HG02840 (cell line): Measurements from ENCODE around the gene PITX3.

Source experiments
- ATAC-seq: cut with Tn5 transposase; IDR thresholded peaks from one replicate; pipeline ENCODE4 v1.9.1; 2021; ENCODE audit warnings: mild to moderate bottlenecking, moderate library complexity, moderate number of reproducible peaks; ENCODE audit not compliant: unreplicated experiment, low FRiP score

Gene PITX3

DNA sequence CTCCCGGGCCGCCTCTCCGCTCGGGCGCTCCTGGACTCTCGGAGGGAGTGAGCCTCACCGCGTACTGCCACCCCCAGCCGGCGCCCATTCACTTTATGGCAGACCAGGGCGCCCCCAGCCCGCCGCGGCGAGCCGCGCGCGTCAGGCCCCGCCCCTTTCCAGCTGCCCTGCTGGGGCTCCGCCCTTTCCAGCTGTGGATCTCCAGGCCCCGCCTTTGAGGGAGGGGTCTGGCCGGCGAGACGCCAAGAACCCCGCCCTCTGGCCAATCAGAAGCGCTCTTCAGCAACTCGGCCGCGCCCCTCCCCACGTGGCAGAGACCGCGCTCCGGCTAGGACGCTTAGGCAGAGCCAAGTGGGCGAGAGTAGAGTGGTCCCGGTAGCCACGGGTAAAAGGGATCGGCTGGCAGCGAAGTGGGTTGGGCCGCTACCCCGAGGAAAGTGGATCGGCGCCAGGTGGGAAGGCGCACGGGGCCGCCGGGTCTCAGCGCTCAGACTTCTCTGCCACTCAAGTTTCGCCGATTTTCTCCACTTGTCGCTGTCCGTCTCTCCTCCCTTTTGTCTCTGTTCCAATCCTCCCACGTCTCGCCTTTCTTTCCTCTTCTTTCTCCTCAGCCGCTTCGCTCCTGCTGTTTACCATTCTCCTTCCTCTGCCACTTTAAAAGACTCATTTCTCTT is at the start of gene PITX3:
Gene PITX3 (minus strand): TSS at position 69 of the 674 bp plus-strand sequence. CDS start 9,432 bp downstream, outside the sequence.
- ATAC-seq = no peak

DNA sequence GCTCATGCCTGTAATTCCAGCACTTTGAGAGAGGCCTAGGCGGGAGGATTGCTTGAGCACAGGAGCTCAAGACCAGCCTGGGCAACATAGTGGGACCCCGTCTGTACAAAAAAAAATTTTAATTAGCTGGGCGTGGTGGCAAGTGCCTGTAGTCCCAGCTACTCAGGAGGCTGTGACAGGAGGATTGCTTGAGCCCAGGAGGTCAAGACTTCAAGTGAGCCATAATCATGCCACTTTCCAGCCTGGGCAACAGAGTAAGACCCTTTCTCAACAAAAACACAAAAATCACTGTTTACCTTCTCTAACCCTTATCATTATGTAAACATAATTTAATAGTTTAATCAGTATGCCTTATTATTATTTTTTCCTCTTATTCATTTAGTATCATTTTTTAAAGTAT is 48.5 kb upstream of the PITX3 start:
- no peak for ATAC-seq

DNA sequence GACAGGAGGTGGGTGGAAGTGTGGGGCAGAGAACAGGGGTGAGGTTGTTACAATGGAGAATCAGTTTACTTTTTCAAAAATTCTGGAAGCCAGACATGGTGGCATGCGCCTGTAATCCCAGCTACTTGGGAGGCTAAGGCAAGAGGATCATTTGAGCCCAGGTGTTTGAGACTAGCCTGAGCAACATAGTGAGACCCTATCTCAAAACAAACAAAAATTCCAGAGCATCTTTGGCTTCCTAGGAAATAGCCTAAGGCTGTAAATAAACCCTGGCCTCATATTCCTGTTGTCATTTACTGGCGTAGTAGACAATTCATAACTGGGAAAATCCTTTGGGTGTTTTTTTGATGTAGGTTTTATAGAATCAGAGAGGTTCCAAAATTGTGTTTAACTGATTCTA is 48.0 kb upstream of the PITX3 start:
- ATAC-seq = no peak

DNA sequence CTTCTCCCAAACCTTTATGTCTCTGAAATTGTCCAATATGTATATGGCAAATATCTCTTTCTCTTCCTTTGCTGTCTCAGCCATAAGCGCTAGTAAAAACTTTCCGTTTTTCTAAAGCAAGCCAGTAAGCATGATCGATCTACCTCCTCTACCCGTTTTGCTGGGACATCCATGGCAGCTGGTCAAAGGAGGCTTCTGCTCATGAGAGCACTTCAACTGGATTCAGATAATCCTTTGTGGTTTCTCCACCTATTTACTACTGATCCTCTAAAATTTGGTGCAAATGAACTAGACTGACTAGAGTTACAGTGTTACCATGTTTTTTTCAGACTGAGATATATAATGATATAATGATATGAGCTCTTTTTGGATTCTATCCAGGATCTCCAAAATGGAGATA is 46.7 kb upstream of the PITX3 start:
- ATAC-seq = no peak

DNA sequence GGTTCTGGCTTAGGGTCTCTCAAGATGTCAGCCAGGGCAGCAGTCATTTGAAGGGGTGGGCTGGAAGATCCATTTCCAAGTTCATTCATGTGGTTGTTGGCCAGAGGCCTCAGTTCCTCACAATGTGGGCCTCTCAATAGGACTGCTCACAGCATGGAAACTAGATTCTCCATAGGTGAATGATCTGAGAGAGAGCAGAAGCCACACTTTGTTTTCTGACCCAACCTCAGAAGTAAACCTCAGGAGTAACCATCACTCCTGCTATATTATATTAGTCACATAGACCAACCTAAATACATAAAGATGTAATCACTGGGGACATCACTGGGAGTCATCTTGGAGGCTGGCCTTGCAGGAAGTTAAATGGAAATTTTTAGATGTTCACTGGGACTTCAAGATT is 46.2 kb upstream of the PITX3 start:
- no peak for ATAC-seq

DNA sequence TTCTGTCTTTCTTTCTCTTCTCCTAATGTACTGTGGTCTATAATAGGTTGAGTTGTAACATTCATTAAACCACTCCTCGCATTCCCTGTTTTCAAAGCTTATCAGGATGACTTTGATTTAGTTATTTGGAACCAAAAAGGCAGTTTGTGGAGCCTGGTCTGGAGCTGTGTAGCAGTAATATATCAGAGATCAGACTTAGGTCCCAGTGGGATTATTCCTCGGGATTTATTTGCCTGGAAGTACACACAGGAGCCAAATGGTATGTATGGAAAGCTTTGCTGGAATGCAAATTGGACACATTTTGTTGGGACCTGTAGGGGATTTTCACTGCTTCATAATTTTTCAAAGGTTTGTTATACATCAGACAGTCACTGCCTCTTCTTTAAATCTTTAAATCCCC is 44.9 kb upstream of the PITX3 start:
- no peak for ATAC-seq

DNA sequence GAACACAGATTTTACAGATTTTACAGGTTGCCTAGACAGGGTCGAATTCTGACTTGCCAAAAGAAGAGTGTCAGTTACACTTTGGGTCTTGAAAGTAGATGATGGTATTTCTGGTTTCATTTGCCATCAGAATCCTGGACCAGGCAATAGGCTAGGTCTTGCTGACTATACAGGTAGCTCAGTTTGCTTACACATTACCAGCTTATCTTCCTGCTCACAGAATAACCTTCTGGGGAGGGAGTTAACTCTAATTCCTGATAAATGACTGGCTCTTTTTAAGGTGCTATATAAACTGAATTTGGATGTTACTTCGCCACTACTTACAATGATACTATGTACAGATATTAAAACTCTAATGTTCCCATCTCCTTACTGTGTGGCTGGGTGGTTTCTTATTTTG is 43.8 kb upstream of the PITX3 start:
- ATAC-seq = no peak

DNA sequence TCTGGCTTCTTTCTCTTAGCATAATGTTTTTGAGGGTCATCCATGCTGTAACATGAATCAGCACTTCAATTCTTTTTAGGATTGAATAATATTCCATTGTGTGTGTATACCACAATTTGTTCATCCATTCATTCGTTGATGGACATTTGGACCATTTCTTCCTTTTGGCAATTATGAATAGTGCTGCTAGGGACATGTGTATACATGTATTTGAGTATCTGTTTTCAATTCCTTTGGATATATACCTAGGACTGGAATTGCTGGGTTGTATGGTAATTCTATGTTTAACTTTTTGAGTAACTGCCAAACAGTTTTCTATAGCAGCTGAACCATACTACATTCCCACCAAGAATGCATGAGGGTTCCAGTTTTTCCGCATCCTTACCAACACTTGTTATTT is 43.2 kb upstream of the PITX3 start:
- no peak for ATAC-seq

DNA sequence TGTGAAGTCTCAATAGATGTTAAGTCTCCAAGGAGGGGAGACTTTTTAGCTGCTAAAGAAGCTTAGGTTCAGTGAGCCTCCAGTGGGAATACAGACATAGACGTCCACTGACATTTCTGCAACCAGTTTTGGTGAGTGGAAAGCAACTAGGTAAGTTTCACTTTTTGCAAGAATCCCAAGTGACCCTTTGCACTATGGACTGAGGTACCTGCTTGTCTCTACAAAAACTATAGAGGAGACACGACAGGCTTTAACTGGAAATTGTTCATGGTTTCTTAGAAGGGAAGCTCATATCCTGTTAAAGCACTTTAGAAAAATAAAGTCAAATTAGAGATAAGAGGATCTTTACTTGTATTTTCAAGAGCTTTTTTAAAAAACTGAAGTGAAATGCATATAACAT is 42.6 kb upstream of the PITX3 start:
- ATAC-seq = no peak

DNA sequence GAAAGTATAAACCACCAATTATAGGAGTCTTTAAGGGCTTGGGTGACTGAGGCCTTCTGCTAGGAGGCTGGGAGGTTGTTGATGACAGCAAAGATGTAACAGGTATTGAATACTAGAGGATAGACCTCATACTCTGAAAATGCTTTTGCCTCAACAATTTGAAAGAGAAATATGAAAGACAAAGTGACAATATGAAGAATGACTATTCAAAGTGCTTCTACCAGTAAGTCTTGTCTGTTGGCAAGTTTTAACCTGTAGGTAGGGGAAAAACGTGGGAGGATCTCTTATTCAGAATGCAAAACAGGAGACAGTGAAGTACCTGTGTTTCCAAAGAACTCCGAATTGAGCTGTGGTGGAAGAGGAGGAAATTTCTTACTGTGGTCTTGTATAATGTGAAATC is 42.2 kb upstream of the PITX3 start:
- no peak for ATAC-seq

DNA sequence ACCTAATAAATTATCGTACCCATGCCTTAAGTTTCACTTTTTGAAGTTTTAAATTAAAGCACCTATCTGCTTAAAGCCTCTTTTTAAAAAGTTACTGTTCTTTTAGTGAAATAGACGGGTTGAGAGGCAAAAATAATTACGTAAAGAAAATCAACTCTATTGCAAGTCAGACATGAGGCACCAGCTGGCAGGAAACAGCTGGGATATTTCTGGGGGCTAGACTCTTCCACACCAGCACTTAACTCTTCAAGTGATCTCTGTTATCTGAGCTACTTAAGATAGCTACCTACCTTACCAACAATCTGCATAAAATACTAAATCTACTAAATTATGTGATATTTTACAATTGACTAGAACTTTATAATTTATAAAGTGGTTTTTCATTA is 39.8 kb upstream of the PITX3 start:
- ATAC-seq = no peak

DNA sequence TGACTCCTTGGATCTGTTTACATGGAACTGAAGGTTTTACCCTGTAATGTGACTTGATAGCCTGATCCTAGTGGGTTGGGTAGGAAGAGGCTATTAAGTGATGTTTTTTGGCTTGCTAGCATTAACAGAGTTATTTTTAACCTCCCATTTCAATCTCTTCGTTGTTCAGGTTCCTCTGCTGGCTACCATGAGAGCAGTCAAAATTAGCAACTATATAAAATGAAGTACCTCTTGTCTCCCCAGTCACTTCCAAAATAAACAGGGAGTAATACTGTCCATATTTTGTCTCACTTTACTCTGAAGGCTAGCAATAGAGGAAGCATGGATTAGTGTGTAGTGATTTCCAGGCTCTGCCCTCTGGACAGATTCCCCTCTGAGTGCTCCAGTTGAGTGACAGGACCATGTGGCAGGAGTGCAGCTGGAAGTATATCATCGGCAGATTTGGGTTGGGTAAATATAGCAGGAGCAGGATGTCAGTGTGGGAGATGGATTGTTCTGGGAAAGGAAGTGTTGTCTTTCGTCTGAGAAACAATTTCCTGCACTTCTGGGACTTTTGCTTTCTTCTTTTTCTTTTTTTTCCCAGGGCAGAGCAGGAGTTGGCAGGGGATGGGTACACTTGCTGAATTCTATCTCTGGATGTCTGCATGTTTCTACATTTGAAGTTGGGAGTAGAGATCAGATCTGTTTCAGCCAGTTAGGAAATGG is 39.2 kb upstream of the PITX3 start:
- ATAC-seq = no peak

DNA sequence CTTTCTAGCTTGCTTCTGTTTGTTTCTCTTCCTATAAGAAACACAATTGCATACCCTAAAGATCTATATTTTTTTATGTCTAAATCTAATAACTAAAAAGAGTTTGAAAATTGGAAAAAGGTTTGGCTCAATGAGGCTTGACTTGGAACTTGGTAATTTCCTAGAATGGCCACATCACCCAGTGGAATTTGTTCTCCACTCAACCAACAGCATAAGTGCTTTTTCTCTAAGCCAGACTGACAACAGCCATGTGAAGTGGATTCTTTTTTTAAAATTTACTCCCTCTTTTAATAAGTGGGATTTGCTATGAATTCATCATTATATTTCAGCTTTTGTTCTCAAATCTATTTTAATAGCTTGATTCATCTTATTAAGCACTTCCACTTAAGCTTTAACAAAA is 37.8 kb upstream of the PITX3 start:
- ATAC-seq = no peak

DNA sequence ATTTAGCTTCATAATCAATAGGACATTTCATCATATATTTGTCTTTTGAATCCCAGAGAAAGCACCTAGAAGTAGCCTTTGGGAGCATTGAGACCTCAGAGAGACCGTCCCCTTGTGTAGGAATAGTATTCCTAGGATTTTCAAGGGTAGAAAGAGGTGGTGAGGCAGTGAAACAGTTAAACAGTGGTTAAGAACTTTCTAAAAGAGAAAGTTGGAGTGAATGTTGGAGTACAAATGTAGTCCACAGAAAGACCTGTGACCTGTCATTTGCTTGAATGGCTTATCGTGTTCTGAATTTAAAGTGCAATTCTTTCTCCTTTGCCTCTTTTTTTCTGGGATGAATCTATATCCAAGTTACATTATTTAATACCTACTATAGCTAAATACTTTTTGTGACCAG is 34.0 kb upstream of the PITX3 start:
- ATAC-seq = no peak

DNA sequence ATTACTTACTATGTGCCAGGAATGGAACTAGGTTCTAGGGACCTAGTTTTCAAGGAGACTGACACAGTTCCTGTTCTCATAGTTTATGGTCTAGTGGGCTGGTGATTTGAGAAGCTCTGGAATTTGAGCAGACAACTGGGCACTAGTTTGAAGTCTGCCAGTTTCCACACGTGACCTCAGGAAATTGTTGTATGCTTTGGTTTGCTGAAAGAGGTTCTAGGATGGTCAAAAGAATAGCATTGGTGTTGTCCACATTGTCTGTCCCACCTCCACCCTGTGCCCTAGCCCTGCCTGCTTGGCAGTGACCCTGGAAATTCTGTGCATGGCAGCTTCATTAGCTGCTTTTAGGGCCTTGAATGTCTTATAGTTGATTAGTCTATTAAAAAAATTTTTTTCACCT is 32.8 kb upstream of the PITX3 start:
- no peak for ATAC-seq

DNA sequence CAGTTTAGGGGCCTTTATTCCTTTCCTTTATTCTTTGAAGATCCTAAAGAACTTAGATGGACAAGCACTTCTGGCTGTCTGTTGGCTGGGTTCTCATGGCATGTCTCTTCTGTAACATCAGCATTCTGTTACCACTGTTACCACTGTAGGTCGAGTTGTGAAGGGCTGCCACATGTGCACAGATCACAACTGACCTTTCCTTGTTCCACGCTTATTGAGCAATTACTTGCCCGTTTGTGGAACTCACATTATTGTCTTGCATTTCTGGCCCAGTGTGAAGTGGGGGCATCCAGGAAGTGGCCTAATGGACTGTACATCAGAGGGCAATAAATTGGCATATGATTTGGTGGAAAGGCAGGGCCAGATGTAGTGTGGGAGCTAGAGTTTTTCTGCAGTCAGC is 27.7 kb upstream of the PITX3 start:
- no peak for ATAC-seq

DNA sequence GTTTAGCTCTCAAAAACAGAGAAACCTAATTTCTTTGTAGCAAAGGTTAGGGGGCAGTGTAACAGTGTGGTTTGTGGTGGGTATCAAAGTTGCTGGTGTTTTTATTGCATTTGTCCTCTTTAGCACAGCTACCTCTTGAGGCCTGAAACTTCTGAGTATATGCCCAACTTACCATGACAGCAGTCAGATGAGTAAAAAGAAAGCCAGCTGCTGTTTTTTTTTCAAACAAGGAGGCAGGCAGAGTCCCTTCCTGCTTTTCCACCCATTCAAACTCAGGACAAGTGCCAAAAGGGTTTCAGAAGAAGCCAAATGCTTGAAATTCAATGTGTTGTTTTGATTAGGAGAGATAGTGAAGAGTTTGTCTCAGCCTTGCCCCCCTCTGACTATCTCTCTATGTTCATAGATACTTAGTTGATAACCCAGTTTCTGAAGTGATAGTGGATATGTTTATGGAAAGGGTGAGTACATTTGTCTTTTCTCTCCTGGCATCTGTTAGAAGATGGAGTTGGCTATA is 27.1 kb upstream of the PITX3 start:
- no peak for ATAC-seq

DNA sequence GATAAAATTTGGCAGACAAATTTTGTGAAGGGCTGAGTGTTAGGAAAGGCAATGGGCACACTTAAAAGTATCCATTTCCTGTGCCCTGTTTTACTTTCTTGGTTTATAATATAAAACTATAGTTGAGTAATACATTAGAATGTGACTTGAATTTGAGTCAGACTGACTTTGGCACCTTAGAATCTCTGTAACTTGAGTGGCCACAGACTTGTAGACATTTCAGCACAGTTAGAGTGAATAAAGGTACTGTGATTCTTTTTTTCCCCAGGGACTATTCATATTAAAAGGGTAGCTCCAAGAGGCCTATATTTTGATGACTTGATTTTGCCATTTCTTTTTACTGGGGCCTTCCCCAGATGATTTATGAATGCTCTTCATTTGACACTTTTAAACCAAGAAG is 26.4 kb upstream of the PITX3 start:
- ATAC-seq = no peak

DNA sequence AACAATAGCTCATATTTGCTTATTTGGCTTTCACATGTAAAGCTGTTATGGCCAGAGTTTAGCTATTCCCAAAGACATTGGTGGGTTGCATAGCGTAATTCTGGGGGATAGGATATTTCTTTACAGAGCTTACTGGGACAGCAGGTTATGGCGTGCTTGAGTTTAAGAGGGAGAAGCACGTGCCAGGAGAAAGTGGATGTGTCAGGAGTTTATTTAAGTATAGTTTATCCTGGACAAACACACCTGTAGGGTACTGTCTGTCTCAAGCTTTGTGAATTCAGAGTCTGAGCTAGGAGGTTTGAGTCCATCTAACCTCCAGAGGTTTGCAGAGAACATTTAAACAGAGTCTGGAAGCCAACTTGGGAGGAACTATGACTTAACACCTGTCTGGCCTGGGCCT is 25.4 kb upstream of the PITX3 start:
- ATAC-seq = no peak

DNA sequence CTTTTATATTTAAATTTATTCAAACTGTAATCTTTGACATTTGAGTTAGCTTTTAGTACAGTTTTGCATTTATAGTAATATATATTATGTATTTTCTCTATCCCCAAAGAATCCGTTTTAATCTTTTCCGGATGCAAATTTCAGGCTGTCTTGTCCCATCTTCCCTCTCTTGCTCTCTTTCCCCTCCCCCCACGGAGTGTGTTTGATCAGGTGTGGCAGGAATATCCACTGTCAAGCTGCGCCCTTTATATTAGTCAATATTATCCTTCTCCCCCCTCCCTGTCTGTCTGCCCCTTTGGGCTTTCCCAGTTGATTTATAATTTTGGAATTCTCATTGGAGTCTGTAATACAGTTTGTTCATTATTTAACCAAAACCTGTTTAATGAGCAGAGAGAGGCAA is 23.1 kb upstream of the PITX3 start:
- ATAC-seq = no peak

DNA sequence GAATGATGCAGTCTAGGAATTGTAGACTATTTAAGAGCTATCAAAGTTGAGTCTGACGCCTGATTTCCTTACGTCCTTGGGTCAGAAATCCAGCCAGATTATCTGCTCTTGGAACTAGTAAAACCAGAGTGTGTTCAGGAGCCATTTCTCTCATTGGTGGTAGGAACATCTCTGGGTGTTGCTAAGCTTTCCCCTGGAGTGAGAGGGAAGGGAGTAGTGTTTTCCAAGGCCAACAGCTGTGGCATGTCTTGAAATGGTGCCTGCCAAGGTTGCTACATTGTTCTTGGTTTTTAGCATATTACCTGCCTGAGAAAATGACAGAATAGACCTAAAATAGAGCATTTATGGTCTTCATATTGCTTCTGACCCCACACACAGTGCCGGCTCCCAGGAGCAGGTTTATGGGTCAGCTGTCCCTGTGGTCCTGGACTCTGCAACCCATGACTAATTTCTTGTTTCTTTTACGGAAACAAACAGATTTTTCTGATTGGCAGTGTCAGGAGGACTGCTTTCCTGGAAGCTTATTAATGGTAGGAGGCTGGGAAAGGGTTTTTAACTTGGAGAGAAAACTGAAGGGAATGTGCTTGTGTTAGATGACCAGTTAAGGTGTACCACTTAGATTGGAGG is 21.5 kb upstream of the PITX3 start:
- no peak for ATAC-seq

DNA sequence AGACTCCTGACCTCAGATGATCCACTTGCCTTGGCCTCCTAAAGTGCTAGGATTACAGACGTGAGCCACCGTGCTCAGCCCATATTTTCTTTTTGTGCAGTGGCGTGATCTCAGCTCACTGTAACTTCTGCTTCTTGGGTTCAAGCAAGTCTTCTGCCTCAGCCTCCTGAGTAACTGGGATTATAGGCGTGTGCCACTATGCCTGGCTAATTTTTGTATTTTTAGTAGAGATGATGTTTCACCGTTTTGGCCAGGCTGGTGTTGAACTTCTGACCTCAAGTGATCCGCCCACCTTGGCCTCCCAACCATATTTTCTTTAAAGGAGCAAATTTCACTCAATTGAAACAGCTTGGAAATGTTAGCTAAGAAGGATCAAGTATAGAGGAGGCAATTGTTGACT is 20.5 kb upstream of the PITX3 start:
- ATAC-seq = no peak
